Measurements from ENCODE around the gene ERGIC1. TPM values are rescaled to one million over a fixed set of nuclear protein-coding genes. Genes with fewer than 3 reads are reported as not detected.

Gene ERGIC1
- total and polyA plus RNA-seq, 2 experiments from 2014 or later = 25.2 to 92.2 TPM

GRCh38 chr5:172883066-172883465 lies 49.0 kb downstream of the ERGIC1 start:
- no peak overlapping the region for H3K4me3 ChIP-seq
- ATAC-seq = no peak
- no peak overlapping the region for H3K4me2 ChIP-seq
- no peak for DNase-seq (ENCODE audit: low spot score)
- peaks cover 8% of the 10 kb centered on the region for H3K27me3 Mint-ChIP-seq (ENCODE audit: insufficient read depth, low read depth, poor library complexity)
- no peaks in the 10 kb centered on the region for H3K27me3 ChIP-seq (ENCODE audit: insufficient read depth)
- H3K4me3 Mint-ChIP-seq = no peak overlapping the region
- H3K36me3 ChIP-seq (ENCODE audit: insufficient read depth) = no peaks in the 10 kb centered on the region
- no peaks in the 10 kb centered on the region for H3K9me3 Mint-ChIP-seq
- H3K4me1 ChIP-seq (ENCODE audit: insufficient read depth) = no peaks in the 10 kb centered on the region; the same call in 1 of the 2 replicates
- H3K36me3 Mint-ChIP-seq (ENCODE audit: low read depth) = peaks cover 37% of the 10 kb centered on the region
- H3K4me1 Mint-ChIP-seq = peaks cover 21% of the 10 kb centered on the region
- peaks cover 22% of the 10 kb centered on the region for H3K79me2 ChIP-seq (replicated peaks; ENCODE audit: insufficient read depth)
- no peak for TF ChIP-seq EZH2phosphoT487 (IDR thresholded peaks at IDR 0.05; ENCODE audit: unreplicated experiment)
- TF ChIP-seq ETS1 (IDR thresholded peaks at IDR 0.05) = no peak
- no peak for TF ChIP-seq JUNB (IDR thresholded peaks at IDR 0.05; ENCODE audit: unreplicated experiment)
- TF ChIP-seq NANOG (IDR thresholded peaks at IDR 0.05; ENCODE audit: borderline replicate concordance) = no peak
- TF ChIP-seq CREB1 (CRISPR knock-in tag; IDR thresholded peaks at IDR 0.05; ENCODE audit: low read depth) = no peak
- no peak for TF ChIP-seq ZNF331 (CRISPR knock-in tag; IDR thresholded peaks at IDR 0.05; ENCODE audit: low read depth)
- no peak for TF ChIP-seq EZH2 (IDR thresholded peaks at IDR 0.05; ENCODE audit: low read depth, unreplicated experiment)
- TF ChIP-seq REST (IDR thresholded peaks at IDR 0.05; ENCODE audit: unreplicated experiment) = no peak
- TF ChIP-seq ZNF462 (CRISPR knock-in tag; IDR thresholded peaks at IDR 0.05) = no peak
- TF ChIP-seq CTCF (conservative IDR thresholded peaks at IDR 0.05; ENCODE audit: low read depth in 2 of 2) = no peak
- TF ChIP-seq POLR2AphosphoS5 (IDR thresholded peaks at IDR 0.05; ENCODE audit: low read depth) = no peak
- TF ChIP-seq ZNF114 (CRISPR knock-in tag; IDR thresholded peaks at IDR 0.05) = no peak
- TF ChIP-seq STAT1 (IDR thresholded peaks at IDR 0.05; ENCODE audit: unreplicated experiment) = no peak
- H2AFZ ChIP-seq = no peak overlapping the region
- no peaks in the 10 kb centered on the region for H3F3A ChIP-seq (replicated peaks; ENCODE audit: low read depth)
- no peaks in the 10 kb centered on the region for H3K9me2 ChIP-seq (ENCODE audit: insufficient read depth)
- no peak overlapping the region for H3K27ac ChIP-seq (ENCODE audit: low read depth)
- no peak overlapping the region for H3K27ac Mint-ChIP-seq
- H4K20me1 ChIP-seq (replicated peaks; ENCODE audit: insufficient read depth) = peaks cover 22% of the 10 kb centered on the region
